Activated gamma-delta T cell (primary cell): ENCODE measurements around the gene AGBL4.

ENCODE experiments used
- DNase-seq: peaks from one replicate; lab custom pipeline; 2025; lab: John Stamatoyannopoulos, UW

Gene AGBL4

GRCh38 chr1:48767975-48768510 lies 1255.7 kb downstream of the AGBL4 start:
- no peak for DNase-seq

GRCh38 chr1:48765335-48765734 lies 1258.4 kb downstream of the AGBL4 start:
- no peak for DNase-seq

GRCh38 chr1:48761986-48762385 lies 1261.8 kb downstream of the AGBL4 start:
- no peak for DNase-seq

- DNase-seq, result no peak
Measured at GRCh38 chr1:48761411-48761810, 1262.3 kb downstream of the AGBL4 start.

GRCh38 chr1:48760857-48761256 lies 1262.9 kb downstream of the AGBL4 start:
- DNase-seq, result no peak

- DNase-seq, result no peak
Measured at GRCh38 chr1:48758976-48759375, 1264.8 kb downstream of the AGBL4 start.

- no peak for DNase-seq
Measured at GRCh38 chr1:48757363-48757762, 1266.4 kb downstream of the AGBL4 start.

- DNase-seq, result no peak
Measured at GRCh38 chr1:48756683-48757316, 1267.0 kb downstream of the AGBL4 start.

GRCh38 chr1:48753293-48753692 lies 1270.5 kb downstream of the AGBL4 start:
- DNase-seq, result no peak

- DNase-seq, result no peak
Measured at GRCh38 chr1:48750109-48750508, 1273.6 kb downstream of the AGBL4 start.

- no peak for DNase-seq
Measured at GRCh38 chr1:48749068-48749467, 1274.7 kb downstream of the AGBL4 start.

- DNase-seq, result no peak
Measured at GRCh38 chr1:48746906-48747305, 1276.8 kb downstream of the AGBL4 start.

GRCh38 chr1:48744032-48744431 lies 1279.7 kb downstream of the AGBL4 start:
- DNase-seq, result no peak

GRCh38 chr1:48743480-48743879 lies 1280.3 kb downstream of the AGBL4 start:
- DNase-seq, result no peak

GRCh38 chr1:48741380-48741779 lies 1282.4 kb downstream of the AGBL4 start:
- no peak for DNase-seq

- no peak for DNase-seq
Measured at GRCh38 chr1:48740621-48741020, 1283.1 kb downstream of the AGBL4 start.

- DNase-seq, result no peak
Measured at GRCh38 chr1:48739091-48739490, 1284.7 kb downstream of the AGBL4 start.

GRCh38 chr1:48738356-48738755 lies 1285.4 kb downstream of the AGBL4 start:
- no peak for DNase-seq

GRCh38 chr1:48735796-48736195 lies 1288.0 kb downstream of the AGBL4 start:
- DNase-seq, result no peak

GRCh38 chr1:48730164-48730910 lies 1293.4 kb downstream of the AGBL4 start:
- DNase-seq, result no peak

GRCh38 chr1:48728584-48728983 lies 1295.2 kb downstream of the AGBL4 start:
- DNase-seq, result no peak

- DNase-seq, result no peak
Measured at GRCh38 chr1:48726557-48727215, 1297.1 kb downstream of the AGBL4 start.

- no peak for DNase-seq
Measured at GRCh38 chr1:48726139-48726538, 1297.6 kb downstream of the AGBL4 start.
